Measurements from ENCODE around the gene KEAP1. TPM values are rescaled to one million over a fixed set of nuclear protein-coding genes. Genes with fewer than 3 reads are reported as not detected.

The KEAP1 gene
- total RNA-seq, 2 experiments from 2014 or later, result 68.9 to 93.5 TPM

GRCh38 chr19:10538204-10538983, 35.2 kb upstream of the KEAP1 start:
- Histone ChIP-seq H3K4me2 (ENCODE audit: low read length) (no peak overlapping the region), H3K9me2 (ENCODE audit: insufficient read depth, low read length) (no peaks in the 10 kb centered on the region), H3K27ac (ENCODE audit: low read depth, low read length, poor library complexity, severe bottlenecking) (no peak overlapping the region), H3K4me3 (ENCODE audit: low read depth, low read length, poor library complexity, severe bottlenecking) (no peak overlapping the region), H4K20me1 (ENCODE audit: insufficient read depth, low read length) (no peaks in the 10 kb centered on the region), H3K36me3 (ENCODE audit: insufficient read depth, low read length) (no peaks in the 10 kb centered on the region), H3K4me1 (ENCODE audit: insufficient read depth, low read length, poor library complexity, severe bottlenecking) (peaks cover 8% of the 10 kb centered on the region), H3K9me3 (ENCODE audit: low read length) (no peaks in the 10 kb centered on the region), H3K79me2 (ENCODE audit: insufficient read depth, low read depth, low read length) (no peaks in the 10 kb centered on the region), H2AFZ (ENCODE audit: low read length) (no peak overlapping the region)
- intact Hi-C loops (cut with micrococcal nuclease; ENCODE audit: unreplicated experiment), result no loop called here
- ChIA-PET POLR2A (interaction anchor here (0.6 kb wide), 1 partner anchor 58 kb away, joined by 3 read pairs; no protein-coding TSS in a partner anchor), CTCF (ENCODE audit: unreplicated experiment) (no interaction called here)
- BruUV-seq (replicated peaks), result no TSS peak
- TF ChIP-seq, protein P1, sequence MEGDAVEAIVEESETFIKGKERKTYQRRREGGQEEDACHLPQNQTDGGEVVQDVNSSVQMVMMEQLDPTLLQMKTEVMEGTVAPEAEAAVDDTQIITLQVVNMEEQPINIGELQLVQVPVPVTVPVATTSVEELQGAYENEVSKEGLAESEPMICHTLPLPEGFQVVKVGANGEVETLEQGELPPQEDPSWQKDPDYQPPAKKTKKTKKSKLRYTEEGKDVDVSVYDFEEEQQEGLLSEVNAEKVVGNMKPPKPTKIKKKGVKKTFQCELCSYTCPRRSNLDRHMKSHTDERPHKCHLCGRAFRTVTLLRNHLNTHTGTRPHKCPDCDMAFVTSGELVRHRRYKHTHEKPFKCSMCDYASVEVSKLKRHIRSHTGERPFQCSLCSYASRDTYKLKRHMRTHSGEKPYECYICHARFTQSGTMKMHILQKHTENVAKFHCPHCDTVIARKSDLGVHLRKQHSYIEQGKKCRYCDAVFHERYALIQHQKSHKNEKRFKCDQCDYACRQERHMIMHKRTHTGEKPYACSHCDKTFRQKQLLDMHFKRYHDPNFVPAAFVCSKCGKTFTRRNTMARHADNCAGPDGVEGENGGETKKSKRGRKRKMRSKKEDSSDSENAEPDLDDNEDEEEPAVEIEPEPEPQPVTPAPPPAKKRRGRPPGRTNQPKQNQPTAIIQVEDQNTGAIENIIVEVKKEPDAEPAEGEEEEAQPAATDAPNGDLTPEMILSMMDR (conservative IDR thresholded peaks at IDR 0.05; ENCODE audit: low read length), result no peak
- no peak for TF ChIP-seq EZH2phosphoT487 (IDR thresholded peaks at IDR 0.05; ENCODE audit: borderline replicate concordance, low read depth, low read length)
- no peak for DNase-seq (ENCODE audit: low spot score)

DNA sequence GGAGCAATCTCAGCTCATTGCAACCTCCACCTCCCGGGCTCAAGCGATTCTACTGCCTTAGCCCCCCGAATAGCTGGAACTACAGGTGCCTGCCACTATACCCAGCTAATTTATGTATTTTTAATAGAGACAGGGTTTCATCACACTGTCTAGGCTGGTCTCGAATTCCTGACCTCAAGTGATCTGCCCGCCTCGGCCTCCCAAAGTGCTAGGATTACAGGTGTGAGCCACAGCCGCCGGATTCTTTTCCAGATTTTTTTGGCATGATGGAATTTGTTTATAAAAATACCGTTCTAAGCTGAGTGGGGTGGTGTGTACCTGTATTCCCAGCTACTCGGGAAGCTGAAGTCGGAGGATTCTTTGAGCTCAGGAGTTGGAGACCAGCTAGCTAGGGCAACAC, 34.5 kb upstream of the KEAP1 start:
- DNase-seq (ENCODE audit: low spot score), result no peak
- CTCF ChIA-PET (ENCODE audit: unreplicated experiment), result no interaction called here
- Histone ChIP-seq H3K9me3 (ENCODE audit: low read length) (no peaks in the 10 kb centered on the region), H2AFZ (ENCODE audit: low read length) (no peak overlapping the region), H3K36me3 (ENCODE audit: insufficient read depth, low read length) (no peaks in the 10 kb centered on the region), H3K4me3 (ENCODE audit: low read depth, low read length, poor library complexity, severe bottlenecking) (no peak overlapping the region), H4K20me1 (ENCODE audit: insufficient read depth, low read length) (no peaks in the 10 kb centered on the region), H3K9me2 (ENCODE audit: insufficient read depth, low read length) (no peaks in the 10 kb centered on the region), H3K4me1 (ENCODE audit: insufficient read depth, low read length, poor library complexity, severe bottlenecking) (peaks cover under 1% of the 10 kb centered on the region), H3K27ac (ENCODE audit: low read depth, low read length, poor library complexity, severe bottlenecking) (no peak overlapping the region), H3K79me2 (ENCODE audit: insufficient read depth, low read depth, low read length) (no peaks in the 10 kb centered on the region), H3K4me2 (ENCODE audit: low read length) (no peak overlapping the region)
- POLR2A ChIA-PET, result interaction anchor here (0.6 kb wide), 1 partner anchor 57 kb away, joined by 3 read pairs; no protein-coding TSS in a partner anchor
- TF ChIP-seq, protein P1 (conservative IDR thresholded peaks at IDR 0.05; ENCODE audit: low read length), result no peak
- TF ChIP-seq EZH2phosphoT487 (IDR thresholded peaks at IDR 0.05; ENCODE audit: borderline replicate concordance, low read depth, low read length), result no peak
- intact Hi-C loops (cut with micrococcal nuclease; ENCODE audit: unreplicated experiment), result no loop called here
- no TSS peak for BruUV-seq (replicated peaks)

DNA sequence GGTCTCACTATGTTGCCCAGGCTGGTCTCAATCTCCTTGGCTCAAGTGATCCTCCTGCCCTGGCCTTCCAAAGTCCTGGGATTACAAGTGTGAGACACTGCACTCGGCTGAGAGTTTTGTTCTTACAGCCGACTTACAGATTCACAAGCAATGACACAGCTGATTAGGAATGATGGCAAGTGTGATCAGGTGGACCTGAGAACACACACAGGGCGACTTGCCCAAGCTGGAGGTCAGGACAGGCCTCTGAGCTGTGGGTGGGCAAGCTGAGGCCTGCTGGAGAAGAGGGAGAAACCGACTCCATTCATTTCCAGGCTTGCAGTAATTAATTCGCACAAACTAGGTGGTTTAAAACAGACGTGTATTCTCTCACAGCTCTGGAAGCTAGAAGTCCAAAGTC, 32.5 kb upstream of the KEAP1 start:
- CTCF ChIA-PET (ENCODE audit: unreplicated experiment), result no interaction called here
- no peak for DNase-seq (ENCODE audit: low spot score)
- H3K4me2 ChIP-seq (ENCODE audit: low read length), result no peak overlapping the region
- no peaks in the 10 kb centered on the region for H3K9me3 ChIP-seq (ENCODE audit: low read length)
- no peak overlapping the region for H3K4me3 ChIP-seq (ENCODE audit: low read depth, low read length, poor library complexity, severe bottlenecking)
- BruUV-seq (replicated peaks), result no TSS peak
- no peaks in the 10 kb centered on the region for H3K36me3 ChIP-seq (ENCODE audit: insufficient read depth, low read length)
- H3K79me2 ChIP-seq (ENCODE audit: insufficient read depth, low read depth, low read length), result no peaks in the 10 kb centered on the region
- no peaks in the 10 kb centered on the region for H3K4me1 ChIP-seq (ENCODE audit: insufficient read depth, low read length, poor library complexity, severe bottlenecking)
- H3K9me2 ChIP-seq (ENCODE audit: insufficient read depth, low read length), result no peaks in the 10 kb centered on the region
- no peak overlapping the region for H3K27ac ChIP-seq (ENCODE audit: low read depth, low read length, poor library complexity, severe bottlenecking)
- POLR2A ChIA-PET, result interaction anchor here (0.5 to 0.6 kb wide), 4 partner anchors 8 to 123 kb away, joined by 3 to 4 read pairs (median 3); partner anchors contain the start of gene ATG4D
- H2AFZ ChIP-seq (ENCODE audit: low read length), result no peak overlapping the region
- TF ChIP-seq EZH2phosphoT487 (IDR thresholded peaks at IDR 0.05; ENCODE audit: borderline replicate concordance, low read depth, low read length), result no peak
- TF ChIP-seq, protein P1 (conservative IDR thresholded peaks at IDR 0.05; ENCODE audit: low read length), result no peak
- intact Hi-C loops (cut with micrococcal nuclease; ENCODE audit: unreplicated experiment), result no loop called here
- H4K20me1 ChIP-seq (ENCODE audit: insufficient read depth, low read length), result no peaks in the 10 kb centered on the region
